SK-N-MC (cell line): ENCODE results near the gene WRNIP1.

Source experiments
- EZH2 ChIP-seq: fragments of 200-600 bp; sonication (generic); IDR thresholded peaks from one replicate; pipeline ENCODE4 v1.6.1; 2017; ENCODE audit warnings: antibody characterized with exemption
- FOXP2 ChIP-seq: optimal IDR thresholded peaks from 2 replicates; pipeline ENCODE3; 2011; ENCODE audit warnings: mild to moderate bottlenecking, moderate library complexity; ENCODE audit not compliant: insufficient read depth; ENCODE audit errors: extremely low read length, control extremely low read depth
- POLR2AphosphoS5 ChIP-seq: IDR thresholded peaks from 2 replicates; pipeline ENCODE4 v1.6.1; 2012; ENCODE audit warnings: mild to moderate bottlenecking, low read depth, low read length, borderline replicate concordance

DNA sequence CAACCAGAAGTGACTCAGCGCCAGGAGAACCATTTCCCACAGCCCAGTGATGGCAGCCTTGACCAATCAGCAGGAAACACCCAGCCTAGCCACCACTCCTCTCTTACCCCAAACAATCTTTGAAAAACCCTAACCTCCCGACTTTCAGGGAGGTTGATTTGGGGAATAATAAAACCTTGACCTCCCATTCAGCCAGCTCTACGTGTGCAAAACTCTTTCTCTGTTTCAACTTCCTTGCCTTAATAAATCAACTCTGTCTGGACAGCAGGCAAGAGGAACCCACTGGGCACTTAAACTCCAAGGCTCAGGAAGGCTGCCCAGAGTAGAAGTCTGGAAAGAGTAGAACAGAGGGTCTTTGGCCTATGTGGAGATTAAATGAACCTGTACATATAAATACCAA is 41.5 kb downstream of the WRNIP1 start:
- no peak for TF ChIP-seq FOXP2
- no peak for TF ChIP-seq EZH2
- no peak for TF ChIP-seq POLR2AphosphoS5
